Measurements from ENCODE around the gene SLC2A4. TPM values are rescaled to one million over a fixed set of nuclear protein-coding genes. Genes with fewer than 3 reads are reported as not detected.
A peak's percentile ranks its signal among the peaks of the same experiment; 100 is the strongest.

Gene SLC2A4
- total RNA-seq = 4.9 TPM

DNA sequence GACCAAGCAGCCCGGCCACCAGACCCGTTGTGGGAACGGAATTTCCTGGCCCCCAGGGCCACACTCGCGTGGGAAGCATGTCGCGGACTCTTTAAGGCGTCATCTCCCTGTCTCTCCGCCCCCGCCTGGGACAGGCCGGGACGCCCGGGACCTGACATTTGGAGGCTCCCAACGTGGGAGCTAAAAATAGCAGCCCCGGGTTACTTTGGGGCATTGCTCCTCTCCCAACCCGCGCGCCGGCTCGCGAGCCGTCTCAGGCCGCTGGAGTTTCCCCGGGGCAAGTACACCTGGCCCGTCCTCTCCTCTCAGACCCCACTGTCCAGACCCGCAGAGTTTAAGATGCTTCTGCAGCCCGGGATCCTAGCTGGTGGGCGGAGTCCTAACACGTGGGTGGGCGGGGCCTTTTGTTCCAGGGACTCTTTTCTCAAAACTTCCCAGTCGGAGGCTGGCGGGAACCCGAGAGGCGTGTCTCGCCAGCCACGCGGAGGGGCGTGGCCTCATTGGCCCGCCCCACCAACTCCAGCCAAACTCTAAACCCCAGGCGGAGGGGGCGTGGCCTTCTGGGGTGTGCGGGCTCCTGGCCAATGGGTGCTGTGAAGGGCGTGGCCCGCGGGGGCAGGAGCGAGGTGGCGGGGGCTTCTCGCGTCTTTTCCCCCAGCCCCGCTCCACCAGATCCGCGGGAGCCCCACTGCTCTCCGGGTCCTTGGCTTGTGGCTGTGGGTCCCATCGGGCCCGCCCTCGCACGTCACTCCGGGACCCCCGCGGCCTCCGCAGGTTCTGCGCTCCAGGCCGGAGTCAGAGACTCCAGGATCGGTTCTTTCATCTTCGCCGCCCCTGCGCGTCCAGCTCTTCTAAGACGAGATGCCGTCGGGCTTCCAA lies at the start of gene SLC2A4:
TSS of gene SLC2A4 (plus strand) at position 645 of the 879 bp plus-strand sequence. CDS start at position 862, 217 bp downstream.
- peaks cover 9 to 16% of the 10 kb centered on the region in 2 donors for H3K4me1 ChIP-seq
- peak within 1 kb of the TSS; percentile 56 for H3K4me3 ChIP-seq
- no peaks in the 10 kb centered on the region for H3K36me3 ChIP-seq
- TF ChIP-seq, protein P1, sequence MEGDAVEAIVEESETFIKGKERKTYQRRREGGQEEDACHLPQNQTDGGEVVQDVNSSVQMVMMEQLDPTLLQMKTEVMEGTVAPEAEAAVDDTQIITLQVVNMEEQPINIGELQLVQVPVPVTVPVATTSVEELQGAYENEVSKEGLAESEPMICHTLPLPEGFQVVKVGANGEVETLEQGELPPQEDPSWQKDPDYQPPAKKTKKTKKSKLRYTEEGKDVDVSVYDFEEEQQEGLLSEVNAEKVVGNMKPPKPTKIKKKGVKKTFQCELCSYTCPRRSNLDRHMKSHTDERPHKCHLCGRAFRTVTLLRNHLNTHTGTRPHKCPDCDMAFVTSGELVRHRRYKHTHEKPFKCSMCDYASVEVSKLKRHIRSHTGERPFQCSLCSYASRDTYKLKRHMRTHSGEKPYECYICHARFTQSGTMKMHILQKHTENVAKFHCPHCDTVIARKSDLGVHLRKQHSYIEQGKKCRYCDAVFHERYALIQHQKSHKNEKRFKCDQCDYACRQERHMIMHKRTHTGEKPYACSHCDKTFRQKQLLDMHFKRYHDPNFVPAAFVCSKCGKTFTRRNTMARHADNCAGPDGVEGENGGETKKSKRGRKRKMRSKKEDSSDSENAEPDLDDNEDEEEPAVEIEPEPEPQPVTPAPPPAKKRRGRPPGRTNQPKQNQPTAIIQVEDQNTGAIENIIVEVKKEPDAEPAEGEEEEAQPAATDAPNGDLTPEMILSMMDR (IDR thresholded peaks at IDR 0.05) = no peak
- H3K27ac ChIP-seq = peak within 1 kb of the TSS; percentile 73 to 81
- H3K27me3 ChIP-seq = no peaks in the 10 kb centered on the region
- DNase-seq (ENCODE audit: low spot score in 2 of 2) = peak; percentile 73 to 94
- intact Hi-C loops (cut with DNase I) = loop anchor here (1.0 to 2.0 kb wide), 2 partner anchors 29 to 67 kb away; partner anchors contain the start of gene ELP5
- H3K9me3 ChIP-seq = no peaks in the 10 kb centered on the region

DNA sequence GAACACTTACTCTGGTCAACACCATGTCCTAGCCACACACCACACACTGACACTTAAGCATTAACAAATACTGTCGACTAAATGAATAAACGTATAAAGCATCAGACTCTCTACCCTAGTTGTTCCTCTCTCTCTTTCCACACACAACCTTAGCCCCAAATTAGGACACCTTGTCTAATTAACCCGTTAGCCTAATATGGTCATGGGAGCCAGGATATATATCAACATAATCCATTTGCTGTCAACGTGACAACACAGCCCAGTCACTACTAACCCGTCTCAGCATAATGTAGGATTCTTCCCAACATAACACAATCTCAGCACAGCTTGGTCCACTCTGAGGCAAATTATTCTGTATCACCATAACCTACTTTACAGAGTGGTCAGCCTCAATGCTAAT lies 49.4 kb upstream of the SLC2A4 start:
- TF ChIP-seq, protein P1 (IDR thresholded peaks at IDR 0.05) = no peak
- Histone ChIP-seq H3K27me3 (no peaks in the 10 kb centered on the region), H3K27ac (no peak overlapping the region), H3K9me3 (no peaks in the 10 kb centered on the region), H3K4me3 (peak overlapping the region; percentile 86 to 96), H3K36me3 (peaks cover 41 to 51% of the 10 kb centered on the region in 2 donors), H3K4me1 (peaks cover 4 to 17% of the 10 kb centered on the region in 2 donors)
- DNase-seq (ENCODE audit: low spot score in 2 of 2) = no peak
- intact Hi-C loops (cut with DNase I) = no loop called here

DNA sequence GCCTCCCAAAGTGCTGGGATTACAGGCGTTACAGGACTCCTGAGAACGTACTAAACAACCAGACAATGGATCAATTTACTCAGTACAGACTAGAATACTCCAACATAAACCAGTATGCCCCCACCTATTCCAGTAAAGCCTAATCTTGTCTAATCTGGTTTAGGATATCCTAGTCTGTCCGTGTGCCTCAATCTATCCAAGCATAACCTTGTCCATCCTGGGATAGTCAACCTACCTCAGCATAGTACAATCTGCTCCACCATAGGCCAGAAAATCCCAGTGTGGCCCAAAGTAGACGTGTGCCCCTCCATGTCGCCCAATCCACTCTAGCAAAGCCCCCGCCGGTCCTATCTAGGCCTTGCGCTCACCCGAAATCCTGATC lies 47.8 kb upstream of the SLC2A4 start:
- peaks cover 8 to 17% of the 10 kb centered on the region in 2 donors for H3K4me1 ChIP-seq
- H3K4me3 ChIP-seq = peak overlapping the region; percentile 86 to 96
- peaks cover 26 to 37% of the 10 kb centered on the region in 2 donors for H3K36me3 ChIP-seq
- H3K27ac ChIP-seq = peak overlapping the region; percentile 74 to 83
- intact Hi-C loops (cut with DNase I) = no loop called here
- H3K9me3 ChIP-seq = no peaks in the 10 kb centered on the region
- H3K27me3 ChIP-seq = no peaks in the 10 kb centered on the region
- TF ChIP-seq, protein P1 (IDR thresholded peaks at IDR 0.05) = no peak
- DNase-seq (ENCODE audit: low spot score in 2 of 2) = no peak

DNA sequence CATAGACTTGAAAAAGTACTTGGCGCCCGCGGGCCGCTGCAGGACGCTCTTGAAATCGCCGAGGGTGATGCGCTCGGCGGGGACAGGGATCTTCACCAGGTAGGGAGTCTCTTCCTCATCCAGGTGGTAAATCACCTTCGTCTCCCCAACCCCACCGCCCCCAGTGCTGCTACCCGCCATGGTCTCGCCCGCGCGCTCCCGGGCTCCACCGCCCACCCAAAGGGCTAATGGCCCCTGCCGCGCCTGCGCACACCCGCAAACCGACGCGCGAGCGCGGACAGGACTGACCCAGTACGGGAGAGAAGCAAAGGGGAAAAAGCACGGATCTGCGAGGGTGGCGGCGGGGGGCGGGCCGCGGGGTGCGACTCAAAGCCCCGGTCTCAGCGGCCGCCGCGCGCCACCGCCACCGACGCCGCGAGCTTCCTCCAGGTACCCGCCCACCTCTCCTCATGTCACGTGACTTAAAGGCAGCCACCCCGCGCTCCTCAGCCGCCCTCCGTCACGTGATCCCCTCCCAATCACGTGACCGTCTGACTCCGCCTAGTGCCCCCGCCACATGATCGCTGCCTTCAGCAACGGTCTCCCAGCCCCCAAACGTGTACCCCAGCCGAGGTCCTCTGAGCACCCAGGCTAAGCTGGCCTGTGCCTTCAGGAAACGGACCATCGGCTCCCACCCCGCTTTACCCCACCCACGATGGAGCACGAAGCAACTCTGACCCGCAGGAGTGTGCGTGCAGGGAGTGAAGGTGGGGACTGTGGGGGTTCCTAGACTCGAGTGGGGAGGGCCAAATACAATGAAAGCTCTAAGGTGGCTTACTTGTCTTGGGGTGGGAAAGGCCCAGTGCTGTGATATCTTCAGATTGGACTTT lies 47.2 kb upstream of the SLC2A4 start, which contains the start of gene DVL2:
TSS of gene DVL2 (minus strand) at position 435 of the 869 bp plus-strand sequence. CDS start at position 180, 255 bp downstream.
- H3K9me3 ChIP-seq = no peaks in the 10 kb centered on the region
- H3K36me3 ChIP-seq = peaks cover 20 to 31% of the 10 kb centered on the region in 2 donors
- H3K4me1 ChIP-seq = peaks cover 8 to 17% of the 10 kb centered on the region in 2 donors
- peak within 1 kb of the TSS; percentile 86 to 96 for H3K4me3 ChIP-seq
- H3K27ac ChIP-seq = peak within 1 kb of the TSS; percentile 74 to 83
- intact Hi-C loops (cut with DNase I) = no loop called here
- DNase-seq (ENCODE audit: low spot score in 2 of 2) = peak; percentile 82 to 97
- no peaks in the 10 kb centered on the region for H3K27me3 ChIP-seq
- TF ChIP-seq, protein P1 (IDR thresholded peaks at IDR 0.05) = no peak
